ENCODE measurements around the gene SORCS2.

SORCS2 gene

DNA sequence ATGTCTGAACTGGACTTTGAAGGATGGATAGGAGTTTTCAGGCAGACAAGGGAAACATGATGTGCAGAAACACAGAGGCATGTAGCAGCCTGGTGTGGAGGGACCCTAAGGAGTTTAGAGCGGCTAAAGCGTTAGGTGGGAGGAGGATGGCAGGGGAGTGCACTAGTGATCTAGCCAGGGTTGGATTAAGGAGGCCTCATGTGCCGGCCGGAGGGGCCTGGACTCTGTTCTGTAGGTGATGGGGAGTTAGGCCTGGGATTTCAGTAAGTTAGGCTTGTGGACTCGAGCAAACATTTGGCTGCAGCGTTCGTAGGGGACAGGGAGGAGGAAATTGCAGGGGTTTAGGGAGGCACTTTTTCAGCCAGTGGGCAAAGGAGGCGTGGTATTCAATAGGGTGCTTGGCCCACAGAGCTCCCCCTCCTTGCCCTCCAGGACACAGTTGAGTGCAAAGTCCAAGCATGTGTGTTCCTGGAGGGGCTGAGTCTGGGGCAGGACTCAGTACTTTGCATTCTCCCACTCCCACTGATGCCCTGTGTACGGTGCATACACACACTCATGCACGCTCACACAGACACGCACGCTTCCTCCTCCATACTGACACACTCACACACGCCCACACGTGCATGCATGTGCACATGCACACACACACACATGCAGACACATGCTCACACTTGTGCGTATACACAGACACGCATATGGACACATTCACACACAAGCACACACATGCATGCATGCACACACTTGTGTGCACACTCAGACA lies 223.8 kb downstream of the SORCS2 start:
- DNase-seq (ENCODE audit: low read depth in 2 of 2), result no peak

DNA sequence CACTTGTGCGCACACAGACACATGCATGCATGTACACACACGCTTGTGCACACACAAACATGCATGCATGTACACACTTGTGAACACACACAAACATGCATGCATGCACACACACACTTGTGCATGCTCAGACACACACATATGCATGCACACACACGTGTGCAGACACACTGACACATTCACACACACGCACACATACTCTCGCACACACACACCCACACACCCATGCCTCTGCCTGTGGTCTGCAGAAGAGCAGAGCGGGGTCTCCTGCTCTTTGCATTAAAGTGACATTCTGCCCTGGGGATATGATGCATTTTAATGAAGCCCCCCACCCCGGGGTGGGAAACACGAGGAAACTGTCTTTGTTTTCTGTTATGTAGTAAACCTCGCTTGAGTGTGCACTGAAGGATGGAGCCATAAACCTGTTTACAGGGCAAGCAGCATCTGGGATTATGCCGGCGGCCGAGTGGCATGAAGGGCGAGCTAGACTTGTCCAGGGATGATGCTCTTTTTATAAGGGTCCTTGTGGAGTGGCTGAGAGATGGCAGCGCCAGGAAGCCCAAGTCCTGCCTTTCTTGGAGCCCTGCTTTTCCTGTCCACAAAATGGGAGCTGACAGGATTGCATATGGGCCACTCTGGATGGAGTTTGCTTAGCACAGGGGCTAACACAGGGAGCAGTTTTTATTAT lies 224.6 kb downstream of the SORCS2 start:
- DNase-seq (ENCODE audit: low read depth in 2 of 2), result no peak

DNA sequence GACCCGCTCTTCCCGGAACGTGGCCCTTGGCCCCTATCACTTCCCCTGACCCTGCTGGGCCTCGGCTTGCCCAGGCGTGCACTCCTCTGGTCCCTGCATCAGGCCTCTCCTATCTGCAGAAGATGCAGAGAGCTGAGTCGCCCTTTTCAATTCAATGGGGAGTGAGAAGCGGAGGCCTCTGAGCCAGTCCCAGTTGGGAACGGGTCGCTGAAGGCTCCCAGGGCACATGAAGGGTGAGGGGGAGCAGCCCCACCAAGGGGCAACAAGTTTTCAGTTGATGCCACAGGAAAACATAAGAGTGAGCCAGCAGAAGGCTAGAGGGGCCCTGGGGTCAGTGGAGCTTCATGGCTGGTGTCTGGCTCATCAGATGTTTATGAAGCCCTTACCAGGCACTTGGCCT lies 225.3 kb downstream of the SORCS2 start:
- no peak for DNase-seq (ENCODE audit: low read depth in 2 of 2)

DNA sequence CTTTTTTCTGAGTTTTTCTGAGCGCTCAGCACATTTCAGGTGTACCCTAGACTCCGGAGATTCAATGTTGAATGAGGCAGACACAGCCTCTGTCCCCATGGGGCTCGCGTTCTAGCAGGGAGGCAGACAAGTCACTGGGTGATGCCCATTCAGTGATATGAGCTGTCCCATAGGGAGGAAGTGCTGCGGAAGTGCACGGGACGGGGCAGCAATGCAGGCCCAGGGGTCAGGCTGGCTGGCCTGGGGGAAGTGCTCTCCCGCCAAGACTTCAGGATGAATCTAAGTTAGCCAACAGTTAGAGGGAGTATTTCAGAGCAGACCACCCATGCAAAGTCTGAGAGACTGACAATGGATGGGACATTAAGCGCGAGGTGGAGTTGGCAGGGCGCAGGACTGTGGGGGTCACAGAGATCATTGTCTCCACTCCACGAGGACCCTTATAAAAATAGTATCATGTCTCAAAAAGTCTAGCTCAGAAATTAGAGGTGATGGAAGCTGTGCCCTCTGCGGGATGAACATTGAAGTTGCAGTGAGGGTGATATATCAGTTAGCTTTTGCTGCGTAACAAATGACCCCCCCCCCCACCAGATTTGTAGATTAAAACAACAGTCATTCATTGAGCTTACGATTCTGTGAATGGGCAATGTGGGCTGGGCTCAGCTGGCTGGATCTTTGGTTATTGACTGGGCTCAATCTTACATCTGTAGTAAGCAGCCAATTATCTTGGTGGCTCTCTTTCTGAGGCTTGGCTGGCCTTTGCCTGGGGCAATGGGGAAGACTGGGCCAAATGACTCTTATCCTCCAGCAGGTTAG lies 226.0 kb downstream of the SORCS2 start:
- no peak for DNase-seq (ENCODE audit: low read depth in 2 of 2)

DNA sequence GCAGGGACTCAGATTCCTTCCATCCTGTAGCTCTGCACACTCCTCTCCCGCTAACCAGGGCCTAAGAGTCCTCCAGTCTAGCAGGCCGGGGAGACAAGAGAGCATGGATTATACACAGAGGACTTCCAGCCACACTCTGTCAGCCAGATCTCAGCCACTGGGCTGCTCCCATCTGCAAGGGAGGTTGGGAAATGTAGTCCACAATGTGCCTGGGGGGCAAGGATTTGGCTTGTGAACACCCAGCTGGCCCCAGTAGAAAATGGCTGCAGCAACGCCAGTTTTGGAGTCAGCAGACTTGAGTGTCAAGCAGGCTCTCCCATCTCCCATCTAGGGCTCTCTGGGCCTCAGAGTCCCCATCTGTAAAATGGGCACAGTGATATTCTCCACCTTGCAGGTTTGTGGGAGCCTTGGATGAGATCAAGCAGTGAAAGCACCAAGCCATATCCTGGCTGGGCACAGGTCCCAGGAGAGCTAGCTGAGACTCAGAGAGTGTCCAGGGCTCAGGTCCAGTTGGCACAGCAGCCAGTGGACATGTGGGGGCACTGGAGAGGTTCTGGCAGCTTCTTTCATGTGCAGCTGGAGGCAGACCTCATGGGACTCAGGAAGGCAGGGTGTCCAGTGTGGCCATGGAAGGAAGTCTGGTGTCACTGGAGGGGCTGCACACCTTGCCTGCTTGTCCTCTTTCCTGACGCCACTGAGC lies 227.8 kb downstream of the SORCS2 start:
- no peak for DNase-seq (ENCODE audit: low read depth in 2 of 2)

DNA sequence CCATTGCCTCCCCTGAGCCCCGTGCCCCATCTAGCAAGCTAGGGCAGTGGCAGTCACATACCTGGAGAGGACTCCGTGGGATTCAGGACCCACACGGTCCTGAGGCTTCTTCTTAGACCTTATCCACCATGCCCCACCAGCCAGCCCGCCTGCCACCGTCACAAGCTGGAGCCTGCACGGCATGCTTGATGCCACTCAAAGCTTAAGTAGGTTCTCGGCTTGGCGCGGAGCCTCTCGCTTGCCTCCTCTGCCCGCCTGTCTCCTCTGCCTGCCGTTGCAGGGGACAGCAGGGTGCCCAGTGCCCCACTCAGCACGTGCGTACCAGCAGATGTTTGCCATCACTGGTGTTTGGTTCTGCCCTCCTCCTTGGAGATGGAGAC lies 228.3 kb downstream of the SORCS2 start:
- no peak for DNase-seq (ENCODE audit: low read depth in 2 of 2)

DNA sequence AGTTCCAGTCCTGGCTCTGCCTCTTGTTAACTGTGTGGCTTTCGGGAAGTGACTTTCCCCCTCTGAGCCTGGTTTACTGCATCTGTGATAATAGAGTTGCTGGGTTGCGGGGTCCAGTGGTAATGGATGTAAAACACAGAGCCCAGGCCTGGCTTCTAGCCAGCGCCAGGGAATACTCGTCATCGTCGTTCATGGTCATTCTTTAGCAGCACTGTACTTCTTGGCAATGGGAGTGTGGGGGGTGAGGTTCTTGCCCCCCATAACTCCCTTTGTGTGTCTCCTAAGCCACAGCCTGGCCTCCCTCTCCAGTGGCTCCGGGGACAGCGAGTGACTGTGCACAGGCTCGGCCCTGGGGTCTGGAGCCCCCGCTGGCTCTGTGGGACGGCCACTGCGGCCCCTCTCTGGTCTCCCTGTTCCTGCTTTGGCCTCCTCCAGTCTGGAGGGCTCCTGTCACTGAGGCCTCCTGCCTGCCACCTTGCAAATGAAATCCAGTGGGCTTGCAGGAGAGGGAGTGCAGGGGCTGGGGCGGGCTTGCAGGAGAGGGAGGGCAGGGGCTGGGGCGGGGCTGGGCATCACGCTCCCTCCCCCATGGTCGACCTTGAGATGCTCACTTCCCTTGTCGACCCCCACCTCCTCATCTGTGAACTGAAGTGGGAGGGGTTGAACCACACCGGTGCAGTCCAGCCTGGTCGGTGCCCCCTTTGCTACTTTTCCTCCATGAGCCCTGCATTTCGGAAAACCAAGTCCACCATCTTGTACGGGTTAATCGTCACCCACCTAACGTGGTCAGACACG lies 229.2 kb downstream of the SORCS2 start:
- no peak for DNase-seq (ENCODE audit: low read depth in 2 of 2)

DNA sequence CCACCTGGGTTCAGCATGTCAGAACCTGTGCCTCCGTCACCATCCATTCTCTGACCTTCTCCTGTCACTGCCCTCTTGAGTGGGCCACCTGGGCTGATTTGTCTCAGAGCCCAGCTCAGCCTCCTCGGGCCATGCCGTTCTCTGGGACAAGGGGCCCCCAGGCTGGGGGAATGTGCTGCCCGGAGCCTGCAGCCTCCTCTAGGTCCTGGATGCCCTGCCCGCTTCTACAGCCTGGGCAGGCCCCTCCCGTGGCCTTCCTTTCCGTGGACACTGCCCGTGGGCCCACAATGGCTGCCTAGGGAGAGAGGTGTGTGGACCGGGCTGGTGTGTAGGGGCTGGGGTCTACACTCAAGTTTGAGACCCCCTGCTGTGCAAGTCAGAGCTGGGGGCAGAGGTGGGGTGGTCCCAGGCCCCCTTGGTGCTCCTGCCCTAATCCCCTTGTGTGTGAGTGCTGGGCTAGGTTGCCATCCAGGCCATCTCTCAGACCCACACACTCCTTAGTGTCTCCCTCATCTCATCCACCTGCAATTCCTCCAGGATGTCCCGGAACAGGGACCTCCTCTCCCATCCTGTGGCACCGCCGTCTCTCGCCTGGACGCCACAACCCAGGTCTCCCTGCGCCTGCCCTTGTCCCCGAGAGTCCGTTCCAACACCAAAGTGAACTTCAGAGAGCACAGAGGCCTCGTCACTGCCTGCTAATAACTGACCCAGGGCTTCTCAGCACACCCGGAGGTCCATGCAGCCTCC lies 230.0 kb downstream of the SORCS2 start:
- no peak for DNase-seq (ENCODE audit: low read depth in 2 of 2)

DNA sequence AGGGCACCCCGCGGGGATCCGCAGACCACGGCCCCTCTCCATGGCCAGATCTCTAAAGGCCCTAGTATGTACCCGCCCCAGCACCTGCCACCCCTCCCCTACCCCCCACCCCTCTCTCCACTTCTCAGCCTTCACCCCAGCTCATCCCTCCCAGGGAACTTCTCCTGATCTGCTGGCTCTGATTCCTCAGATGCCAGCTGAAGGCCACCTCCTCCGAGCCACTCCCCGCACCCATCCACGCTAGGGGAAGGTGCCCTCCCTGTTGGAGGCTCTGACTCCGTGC lies 230.5 kb downstream of the SORCS2 start:
- no peak for DNase-seq (ENCODE audit: low read depth in 2 of 2)

DNA sequence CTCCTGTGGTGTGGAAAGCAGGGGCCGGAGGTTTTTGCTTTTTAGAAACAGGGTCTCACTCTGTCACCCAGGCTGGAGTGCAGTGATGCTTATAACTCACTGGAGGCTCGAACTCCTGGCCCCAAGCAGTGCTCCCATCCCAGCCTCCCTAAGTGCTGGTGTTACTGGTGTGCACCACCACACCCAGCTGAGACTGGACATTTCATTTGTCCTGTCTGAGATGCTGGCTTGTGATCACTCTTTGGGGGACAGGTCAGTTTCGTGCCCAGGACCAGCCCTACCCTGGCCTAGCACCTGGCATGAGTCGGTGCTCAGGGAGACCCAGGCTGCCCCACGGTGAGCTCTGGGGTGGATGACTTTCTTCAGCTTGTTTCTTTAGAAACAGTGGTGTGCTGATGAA lies 231.1 kb downstream of the SORCS2 start:
- DNase-seq (ENCODE audit: low read depth in 2 of 2), result no peak

DNA sequence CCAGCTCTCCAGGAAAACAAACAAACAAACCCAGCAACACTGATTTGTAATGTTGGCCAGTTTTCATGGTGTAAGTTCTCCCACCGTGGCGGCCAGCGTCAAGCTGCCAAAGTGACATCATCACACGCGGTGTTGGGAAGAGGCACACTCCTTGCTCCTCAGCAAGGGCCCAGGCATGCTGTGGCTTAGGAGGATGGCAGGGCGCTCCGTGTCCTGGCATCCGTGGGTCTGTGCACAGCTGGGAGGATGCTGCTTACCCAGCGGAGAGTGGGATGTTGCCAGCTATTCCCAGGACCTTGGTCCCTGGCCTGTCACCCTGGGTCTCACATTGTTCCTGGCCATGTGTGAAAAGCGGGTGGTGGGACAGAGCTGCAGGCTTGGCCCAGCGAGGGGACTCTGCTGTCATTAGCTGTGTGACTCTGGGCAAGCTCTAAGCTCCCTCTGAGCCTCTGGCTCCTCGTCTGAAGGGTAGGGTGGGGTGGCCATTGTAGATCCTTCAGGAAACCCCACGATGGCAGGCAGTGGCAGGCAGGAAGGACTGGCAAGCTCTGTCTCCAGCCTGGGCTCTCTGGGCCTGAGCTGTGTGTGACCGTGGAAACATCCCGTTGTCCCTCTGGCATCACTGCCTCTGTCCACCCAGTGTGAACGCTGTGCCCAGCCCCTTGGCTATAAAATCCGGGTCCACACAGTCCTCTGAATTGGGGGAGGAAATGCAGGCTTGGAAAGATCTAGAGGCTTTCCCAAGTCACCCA lies 231.6 kb downstream of the SORCS2 start:
- no peak for DNase-seq (ENCODE audit: low read depth in 2 of 2)

DNA sequence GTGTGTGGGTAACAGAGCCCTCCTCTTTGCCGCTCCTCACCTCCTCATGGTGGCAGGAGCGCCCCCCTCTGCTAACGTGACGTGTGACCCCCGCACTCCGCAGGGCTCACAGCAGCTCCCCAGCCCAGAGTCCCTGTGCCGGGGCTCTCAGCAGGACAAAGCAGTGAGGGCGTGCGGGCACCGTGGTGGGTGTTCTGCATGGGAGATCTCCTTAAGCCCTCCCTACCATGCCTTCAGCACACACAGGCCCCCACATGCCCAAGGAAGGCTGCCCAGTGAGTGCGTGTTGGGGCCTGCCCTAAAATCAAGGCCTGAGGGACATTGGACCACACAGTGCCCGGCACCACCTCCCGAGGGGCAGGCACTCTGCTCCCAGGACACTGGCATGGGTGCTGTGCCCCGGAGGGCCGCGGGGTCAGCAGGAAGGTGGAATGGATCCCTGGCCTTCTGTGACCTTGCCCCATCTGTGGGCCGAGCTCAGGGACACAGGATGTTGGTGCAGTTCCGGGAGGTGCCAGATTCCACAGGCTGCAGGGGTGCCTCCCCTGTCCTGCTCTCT lies 232.3 kb downstream of the SORCS2 start:
- DNase-seq (ENCODE audit: low read depth in 2 of 2), result no peak

DNA sequence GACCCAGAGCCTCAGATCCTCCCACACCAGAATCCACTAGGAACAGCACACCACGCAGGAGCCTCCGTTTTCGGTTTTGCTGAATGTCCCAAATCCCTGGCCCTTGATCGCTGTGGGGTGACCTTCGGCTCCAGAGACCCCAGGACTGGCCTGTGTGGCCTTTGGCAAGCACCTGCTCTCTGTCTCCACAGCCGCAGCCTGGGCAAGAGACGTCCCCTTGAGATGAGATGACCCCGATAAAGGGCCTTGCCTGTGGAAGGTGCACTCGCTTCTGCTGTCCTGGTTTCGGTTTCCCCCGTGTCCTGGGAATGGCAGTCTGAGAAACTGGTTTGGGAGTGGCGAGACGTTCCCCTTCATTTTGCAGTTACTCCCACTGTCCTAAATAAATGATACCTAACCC lies 232.8 kb downstream of the SORCS2 start:
- DNase-seq (ENCODE audit: low read depth in 2 of 2), result no peak

DNA sequence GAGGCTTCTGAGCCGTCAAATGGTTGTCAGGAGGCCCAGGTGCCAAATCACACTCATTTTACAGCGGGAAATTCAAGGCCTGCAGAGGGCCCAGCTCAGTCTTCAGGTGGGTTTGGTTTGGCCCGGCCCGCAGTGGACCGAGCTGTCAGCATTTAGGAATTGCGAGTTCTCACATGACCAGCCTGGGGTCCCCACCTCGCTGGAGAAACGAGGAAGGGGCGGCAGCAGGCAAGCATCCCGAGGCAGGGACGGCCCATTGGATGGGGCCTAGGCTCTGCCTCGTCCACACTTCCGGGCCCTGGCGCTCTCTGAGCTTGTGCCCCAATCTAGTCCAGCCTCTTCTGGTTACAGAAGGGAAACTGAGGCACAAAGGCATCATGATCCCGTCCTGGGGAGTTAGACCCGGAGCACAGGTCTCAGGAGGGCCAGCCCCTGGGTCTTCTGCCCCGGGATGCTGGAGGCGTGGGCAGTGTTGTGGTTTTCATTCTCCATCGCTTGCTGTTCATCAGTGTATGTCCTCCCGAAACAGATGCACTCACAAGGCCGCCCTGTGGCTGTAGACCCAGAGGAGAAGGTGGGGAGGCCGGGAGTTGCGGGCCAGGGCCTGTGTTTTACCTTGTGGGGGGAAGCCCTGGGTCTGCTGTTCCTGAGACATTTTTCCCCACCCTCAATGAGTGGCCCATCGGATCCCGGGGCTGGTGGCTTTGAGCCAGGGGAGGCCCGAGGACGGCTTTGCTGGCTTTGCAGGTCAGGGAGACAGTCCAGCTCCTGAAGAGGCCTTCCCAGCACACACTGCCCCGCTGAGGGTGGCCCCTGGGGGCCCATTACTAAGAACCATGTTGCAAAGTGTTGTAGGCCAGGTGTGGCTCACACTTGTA lies 233.5 kb downstream of the SORCS2 start:
- no peak for DNase-seq (ENCODE audit: low read depth in 2 of 2)

DNA sequence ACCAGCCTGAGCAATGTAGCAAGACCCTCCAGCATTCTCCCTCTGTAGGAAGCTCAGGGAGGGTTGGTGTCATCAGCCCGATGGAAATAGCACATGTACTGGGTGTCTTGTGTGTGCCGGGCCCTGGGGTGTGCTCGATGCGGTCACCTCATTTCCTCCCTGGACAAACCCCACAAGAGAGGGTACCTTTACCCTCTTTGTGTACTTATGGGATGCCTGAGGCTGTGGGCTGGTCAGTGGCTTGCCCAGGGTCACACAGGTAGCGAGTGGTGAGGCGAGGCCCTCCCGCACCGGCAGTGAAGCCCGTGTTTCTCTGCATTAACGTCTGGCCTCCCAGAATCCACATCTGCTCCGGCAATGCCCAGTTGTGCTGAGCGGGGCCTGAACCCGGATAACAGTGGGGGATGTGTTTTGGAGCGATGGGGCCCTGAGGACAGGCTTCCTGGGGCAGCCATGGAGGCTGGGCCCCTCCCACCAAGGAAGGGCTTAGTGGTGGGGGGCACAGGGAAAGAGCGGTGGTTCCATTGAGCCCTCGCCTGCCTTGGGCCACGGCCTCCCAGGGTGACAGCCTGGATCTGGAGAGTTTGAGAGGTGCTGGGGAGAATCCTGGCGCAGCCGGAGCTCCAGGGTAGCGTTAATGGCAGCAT lies 234.3 kb downstream of the SORCS2 start:
- no peak for DNase-seq (ENCODE audit: low read depth in 2 of 2)

DNA sequence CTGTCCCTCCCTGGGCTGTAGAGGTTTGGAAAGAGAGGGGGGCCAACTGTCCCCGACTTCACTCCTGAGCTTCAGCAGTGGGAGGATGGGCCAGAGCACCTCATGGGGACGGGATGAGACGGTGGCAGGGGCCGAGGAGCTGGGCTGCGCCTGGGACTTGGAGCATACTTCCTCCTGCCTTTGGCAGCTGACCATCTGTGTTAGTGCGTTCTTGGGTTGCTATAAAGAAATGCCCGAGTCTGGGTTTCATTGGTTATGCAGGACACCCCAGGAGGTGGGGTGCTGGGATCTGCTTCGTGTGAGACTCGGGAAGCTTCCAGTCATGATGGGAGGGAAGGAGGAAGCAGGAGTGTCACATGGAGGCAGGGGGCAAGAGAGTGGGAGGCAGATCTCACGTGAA lies 235.0 kb downstream of the SORCS2 start:
- DNase-seq (ENCODE audit: low read depth in 2 of 2), result no peak

DNA sequence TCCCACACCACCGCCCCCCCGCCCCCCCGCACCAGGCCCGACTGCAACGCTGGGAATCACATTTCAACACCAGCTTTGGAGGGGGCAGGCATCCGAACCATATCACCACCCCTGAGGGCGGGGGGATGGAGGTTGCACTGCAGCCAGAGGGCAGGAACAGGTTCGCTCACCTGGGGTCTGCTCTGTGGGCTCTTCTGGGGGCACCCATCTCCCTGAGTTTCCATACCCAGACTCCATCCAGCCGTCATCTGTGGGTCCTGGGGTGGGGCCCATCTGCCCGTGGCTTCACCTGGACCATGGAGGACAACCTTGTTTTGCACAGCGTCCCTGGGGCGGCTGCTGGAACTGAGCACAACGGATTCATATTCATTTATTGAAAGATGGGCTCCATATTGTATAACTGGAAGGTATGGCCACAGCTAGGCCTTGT lies 235.5 kb downstream of the SORCS2 start:
- no peak for DNase-seq (ENCODE audit: low read depth in 2 of 2)
